Smooth muscle cell (in vitro differentiated cells): ENCODE data around the gene COX5A. TPM values are rescaled to one million over a fixed set of nuclear protein-coding genes. Genes with fewer than 3 reads are reported as not detected.

ENCODE experiments used
- DNase-seq: peaks from one replicate; lab custom pipeline; 2025; ENCODE audit not compliant: unreplicated experiment; lab: John Stamatoyannopoulos, UW
- H2AFZ ChIP-seq: fragments of 200-600 bp; sonication (generic); 2 replicates; pipeline ENCODE4 v1.6.0; 2016; ENCODE audit warnings: antibody characterized with exemption, low read depth, mild to moderate bottlenecking
- H3F3A ChIP-seq: fragments of 200-600 bp; sonication (generic); 2 replicates; pipeline ENCODE4 v1.6.0; 2017; ENCODE audit warnings: antibody characterized with exemption, low read depth
- H3K27ac ChIP-seq: fragments of 200-600 bp; sonication (generic); 2 replicates; pipeline ENCODE4 v1.5.1; 2016; ENCODE audit warnings: low read depth, mild to moderate bottlenecking
- H3K27me3 ChIP-seq: fragments of 200-600 bp; sonication (generic); 2 replicates; pipeline ENCODE4 v1.6.1; 2016; ENCODE audit warnings: low read depth, mild to moderate bottlenecking
- H3K36me3 ChIP-seq: fragments of 200-600 bp; sonication (generic); 2 replicates; pipeline ENCODE4 v1.5.1; 2016; ENCODE audit warnings: low read depth
- H3K4me1 ChIP-seq: fragments of 200-600 bp; sonication (generic); 2 replicates; pipeline ENCODE4 v1.5.1; 2016; ENCODE audit warnings: low read depth
- H3K4me2 ChIP-seq: fragments of 200-600 bp; sonication (generic); 2 replicates; pipeline ENCODE4 v1.6.0; 2016; ENCODE audit warnings: mild to moderate bottlenecking
- H3K4me3 ChIP-seq: fragments of 200-600 bp; sonication (generic); 2 replicates; pipeline ENCODE4 v1.5.1; 2016; ENCODE audit warnings: mild to moderate bottlenecking
- H3K79me2 ChIP-seq: fragments of 200-600 bp; sonication (generic); 2 replicates; pipeline ENCODE4 v1.6.0; 2016; ENCODE audit warnings: low read depth, mild to moderate bottlenecking
- H3K9ac ChIP-seq: fragments of 200-600 bp; sonication (generic); 2 replicates; pipeline ENCODE4 v1.6.0; 2016; ENCODE audit warnings: low read depth
- H3K9me3 ChIP-seq: fragments of 200-600 bp; sonication (generic); replicated peaks from 2 replicates; pipeline ENCODE4 v1.5.1; 2016; ENCODE audit warnings: low read depth
- H4K20me1 ChIP-seq: fragments of 200-600 bp; sonication (generic); 2 replicates; pipeline ENCODE4 v1.6.0; 2016; ENCODE audit warnings: low read depth
- WGBS: methylation state at CpG from one replicate; pipeline ENCODE4 v1.1.7; 2016; ENCODE audit warnings: low lambda C conversion rate; 5-methylcytosine and 5-hydroxymethylcytosine counted together
- polyA plus RNA-seq: library from polyadenylated mRNA; unstranded; fragments of >200 nt; fragmentation: Nextera tagmentation; extraction: Ambion mirVana; gene quantifications from 2 replicates; pipeline ENCODE4 v1.2.1, GENCODE V29; 2016
- total RNA-seq: library from RNA; depleted of rRNA; stranded (reverse); fragments of >200 nt; gene quantifications from 2 replicates; pipeline ENCODE4 v1.2.3, GENCODE V29; 2014
- TF ChIP-seq, protein P1 (sequence below): fragments of 200-600 bp; sonication (generic); IDR thresholded peaks from 2 replicates; pipeline ENCODE4 v1.5.1; 2017; ENCODE audit warnings: borderline replicate concordance, mild to moderate bottlenecking, antibody characterized with exemption; ENCODE audit not compliant: insufficient read depth, poor library complexity, severe bottlenecking

The COX5A gene
- total and polyA plus RNA-seq, 2 experiments from 2014 or later, result 154 to 325 TPM

DNA sequence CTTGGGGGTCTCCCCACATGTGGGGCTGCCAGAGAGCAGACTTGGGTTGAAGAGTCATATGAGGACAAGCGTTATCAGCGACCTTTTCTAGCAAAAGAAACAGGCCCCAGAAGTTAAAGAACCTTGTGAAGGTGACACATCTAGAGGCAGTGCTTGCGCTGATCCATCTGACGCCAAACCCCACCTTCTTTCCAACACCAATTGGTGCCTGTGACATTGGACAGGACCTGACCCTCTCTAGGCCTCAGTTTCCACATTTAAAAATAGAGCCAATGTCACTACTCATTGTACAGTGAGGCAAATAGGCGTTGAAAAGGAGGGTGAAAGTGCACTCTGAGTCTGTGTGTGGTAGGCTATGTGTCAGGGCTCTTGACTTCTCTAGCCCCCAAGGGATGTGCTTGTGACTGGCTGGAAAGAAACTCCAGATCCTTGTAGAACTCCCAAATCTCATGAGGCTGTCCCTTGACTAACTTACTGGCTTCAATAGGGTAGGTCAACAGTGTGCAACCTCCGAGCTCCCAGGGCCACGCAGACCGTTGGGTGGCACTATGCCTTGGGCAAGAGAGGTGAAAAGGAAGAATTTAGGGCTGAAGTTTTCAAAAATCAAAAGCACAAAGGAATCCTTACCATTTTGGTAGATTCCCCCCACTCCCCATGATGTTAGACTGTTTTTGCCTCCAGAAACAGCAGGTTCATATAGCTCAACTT is 30.6 kb downstream of the COX5A start:
- TF ChIP-seq, protein P1, sequence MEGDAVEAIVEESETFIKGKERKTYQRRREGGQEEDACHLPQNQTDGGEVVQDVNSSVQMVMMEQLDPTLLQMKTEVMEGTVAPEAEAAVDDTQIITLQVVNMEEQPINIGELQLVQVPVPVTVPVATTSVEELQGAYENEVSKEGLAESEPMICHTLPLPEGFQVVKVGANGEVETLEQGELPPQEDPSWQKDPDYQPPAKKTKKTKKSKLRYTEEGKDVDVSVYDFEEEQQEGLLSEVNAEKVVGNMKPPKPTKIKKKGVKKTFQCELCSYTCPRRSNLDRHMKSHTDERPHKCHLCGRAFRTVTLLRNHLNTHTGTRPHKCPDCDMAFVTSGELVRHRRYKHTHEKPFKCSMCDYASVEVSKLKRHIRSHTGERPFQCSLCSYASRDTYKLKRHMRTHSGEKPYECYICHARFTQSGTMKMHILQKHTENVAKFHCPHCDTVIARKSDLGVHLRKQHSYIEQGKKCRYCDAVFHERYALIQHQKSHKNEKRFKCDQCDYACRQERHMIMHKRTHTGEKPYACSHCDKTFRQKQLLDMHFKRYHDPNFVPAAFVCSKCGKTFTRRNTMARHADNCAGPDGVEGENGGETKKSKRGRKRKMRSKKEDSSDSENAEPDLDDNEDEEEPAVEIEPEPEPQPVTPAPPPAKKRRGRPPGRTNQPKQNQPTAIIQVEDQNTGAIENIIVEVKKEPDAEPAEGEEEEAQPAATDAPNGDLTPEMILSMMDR, result no peak
- Histone ChIP-seq H3K27me3 (no peaks in the 10 kb centered on the region), H3K79me2 (peaks cover 20% of the 10 kb centered on the region), H3K9ac (peak overlapping the region; percentile 88), H2AFZ (peak overlapping the region; percentile 98), H3K36me3 (no peaks in the 10 kb centered on the region), H3K4me1 (peaks cover 11% of the 10 kb centered on the region), H4K20me1 (peaks cover 7% of the 10 kb centered on the region), H3F3A (peaks cover 5% of the 10 kb centered on the region), H3K4me3 (peak overlapping the region; percentile 81), H3K9me3 (no peaks in the 10 kb centered on the region), H3K27ac (peak overlapping the region; percentile 68), H3K4me2 (peak overlapping the region; percentile 91)
- WGBS, result 45% methylated on average over 8 of the region's 8 CpGs
- DNase-seq, result no peak

DNA sequence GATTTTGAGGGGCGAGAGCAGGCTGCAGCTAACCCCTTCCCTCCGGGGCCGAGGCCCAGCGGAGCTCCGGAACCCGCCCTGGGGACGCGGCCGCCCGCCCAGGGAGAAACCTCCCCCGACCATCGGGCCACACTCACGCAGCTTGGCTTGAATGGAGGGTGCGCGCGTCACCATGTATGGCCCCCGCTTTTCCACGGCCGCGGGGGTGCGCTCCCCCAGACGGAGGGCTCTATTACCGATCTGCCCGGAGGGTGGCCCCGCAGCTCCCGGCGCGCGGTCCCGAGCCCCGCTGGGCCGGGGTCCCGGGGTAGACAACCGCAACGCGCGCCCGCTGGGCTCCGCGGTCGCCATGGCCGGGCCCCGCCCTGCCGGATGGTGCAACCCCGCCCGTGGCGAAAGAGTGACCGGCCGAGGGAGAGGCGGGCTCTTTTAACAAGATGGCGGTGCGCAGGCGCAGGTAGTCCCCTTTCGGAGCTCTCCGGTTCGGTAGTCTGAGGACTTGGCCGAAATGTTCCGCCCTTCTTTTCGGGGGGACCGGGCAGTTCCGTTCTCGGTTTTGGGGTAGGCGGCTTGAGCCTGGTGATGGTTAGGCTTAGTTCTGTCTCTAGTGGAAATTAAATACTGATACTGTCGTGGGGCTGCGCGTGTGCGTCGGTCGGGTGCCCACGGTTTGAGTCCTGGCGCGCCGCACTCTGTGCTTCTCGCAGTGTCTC is 31.3 kb downstream of the COX5A start, which contains the start of gene FAM219B:
FAM219B (minus strand) TSS at position 402 of the 713 bp plus-strand sequence; CDS start at position 351, 51 bp downstream.
- peaks cover 11% of the 10 kb centered on the region for H3K4me1 ChIP-seq

DNA sequence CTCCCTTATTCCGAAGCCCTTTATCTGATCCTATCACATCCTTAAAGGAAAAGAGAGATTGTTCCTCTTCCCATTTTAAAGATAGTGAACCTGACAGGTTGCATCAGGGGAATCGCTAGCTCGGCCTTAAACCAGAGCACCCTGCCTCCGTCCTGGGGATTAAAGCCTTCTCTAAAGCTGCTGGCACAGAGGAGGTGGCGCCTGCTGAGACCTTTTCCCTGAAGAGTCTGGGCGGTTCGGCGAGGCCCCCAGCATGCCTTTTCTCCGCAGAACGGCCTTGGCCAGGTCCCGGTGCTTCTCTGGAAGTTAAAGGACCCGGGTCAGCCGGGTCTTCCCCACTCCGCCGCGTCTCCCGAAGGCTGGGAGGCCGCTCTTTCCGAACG is 31.8 kb downstream of the COX5A start:
- Histone ChIP-seq H3F3A (peaks cover 5% of the 10 kb centered on the region), H3K27me3 (no peaks in the 10 kb centered on the region), H3K36me3 (no peaks in the 10 kb centered on the region), H3K79me2 (peaks cover 20% of the 10 kb centered on the region), H3K27ac (peak overlapping the region; percentile 68), H2AFZ (peak overlapping the region; percentile 98), H3K9me3 (no peaks in the 10 kb centered on the region), H3K4me2 (peak overlapping the region; percentile 91), H3K4me3 (peak overlapping the region; percentile 81), H3K9ac (peak overlapping the region; percentile 88), H4K20me1 (peaks cover 7% of the 10 kb centered on the region), H3K4me1 (peaks cover 11% of the 10 kb centered on the region)
- TF ChIP-seq, protein P1, result no peak
- DNase-seq, result peak; percentile 53
- under 1% methylated on average over 20 of the region's 20 CpGs for WGBS

More for the DNA sequence above, 31.3 kb downstream of the COX5A start, which contains the start of gene FAM219B:
- under 1% methylated on average over 70 of the region's 74 CpGs for WGBS
- TF ChIP-seq, protein P1, result no peak
- Histone ChIP-seq H4K20me1 (peaks cover 7% of the 10 kb centered on the region), H3K36me3 (no peaks in the 10 kb centered on the region), H3K4me2 (peak within 1 kb of the TSS; percentile 91), H3K27ac (peak within 1 kb of the TSS; percentile 68), H3K9ac (peak within 1 kb of the TSS; percentile 88), H2AFZ (peak within 1 kb of the TSS; percentile 98), H3K27me3 (no peaks in the 10 kb centered on the region), H3K4me3 (peak within 1 kb of the TSS; percentile 81), H3F3A (peaks cover 5% of the 10 kb centered on the region), H3K79me2 (peaks cover 20% of the 10 kb centered on the region), H3K9me3 (no peaks in the 10 kb centered on the region)
- peak; percentile 78 for DNase-seq
